OCI-LY7 (cell line): ENCODE data around the gene ARHGAP28.

Experiments used
- EZH2phosphoT487 ChIP-seq: fragments of 200-600 bp; sonication (generic); IDR thresholded peaks from 2 replicates; pipeline ENCODE4 v1.6.1; 2018; ENCODE audit warnings: low read depth, borderline replicate concordance, mild to moderate bottlenecking, mixed run types, antibody characterized with exemption, low read length, moderate library complexity, mixed read lengths
- TF ChIP-seq, protein P1 (sequence below): fragments of 200-600 bp; sonication (generic); conservative IDR thresholded peaks from 2 replicates; pipeline ENCODE4 v1.5.1; 2014; ENCODE audit warnings: mild to moderate bottlenecking, antibody characterized with exemption, low read length, moderate library complexity, mixed read lengths

DNA sequence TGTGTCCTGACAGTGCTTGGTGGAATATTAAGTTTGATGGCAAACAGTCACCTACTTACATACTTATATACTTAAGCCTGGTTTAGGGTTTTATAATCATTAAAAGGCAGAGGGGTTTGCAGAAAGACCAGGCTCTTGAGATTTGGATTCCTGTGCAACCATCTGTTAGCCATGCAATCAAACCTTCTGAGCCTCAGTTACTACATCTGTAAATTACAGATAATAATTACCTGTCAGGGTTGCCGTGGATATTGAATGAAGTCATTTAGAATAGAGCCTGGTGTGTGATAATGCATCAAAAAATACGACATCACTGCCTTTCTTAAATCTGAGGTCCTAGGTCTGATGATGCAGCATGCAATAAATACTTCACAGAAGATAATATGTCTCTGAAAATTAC, 152.9 kb downstream of the ARHGAP28 start:
- TF ChIP-seq, protein P1, sequence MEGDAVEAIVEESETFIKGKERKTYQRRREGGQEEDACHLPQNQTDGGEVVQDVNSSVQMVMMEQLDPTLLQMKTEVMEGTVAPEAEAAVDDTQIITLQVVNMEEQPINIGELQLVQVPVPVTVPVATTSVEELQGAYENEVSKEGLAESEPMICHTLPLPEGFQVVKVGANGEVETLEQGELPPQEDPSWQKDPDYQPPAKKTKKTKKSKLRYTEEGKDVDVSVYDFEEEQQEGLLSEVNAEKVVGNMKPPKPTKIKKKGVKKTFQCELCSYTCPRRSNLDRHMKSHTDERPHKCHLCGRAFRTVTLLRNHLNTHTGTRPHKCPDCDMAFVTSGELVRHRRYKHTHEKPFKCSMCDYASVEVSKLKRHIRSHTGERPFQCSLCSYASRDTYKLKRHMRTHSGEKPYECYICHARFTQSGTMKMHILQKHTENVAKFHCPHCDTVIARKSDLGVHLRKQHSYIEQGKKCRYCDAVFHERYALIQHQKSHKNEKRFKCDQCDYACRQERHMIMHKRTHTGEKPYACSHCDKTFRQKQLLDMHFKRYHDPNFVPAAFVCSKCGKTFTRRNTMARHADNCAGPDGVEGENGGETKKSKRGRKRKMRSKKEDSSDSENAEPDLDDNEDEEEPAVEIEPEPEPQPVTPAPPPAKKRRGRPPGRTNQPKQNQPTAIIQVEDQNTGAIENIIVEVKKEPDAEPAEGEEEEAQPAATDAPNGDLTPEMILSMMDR = no peak
- no peak for TF ChIP-seq EZH2phosphoT487
